ENCODE data around the gene HLA-G.

HLA-G gene

DNA sequence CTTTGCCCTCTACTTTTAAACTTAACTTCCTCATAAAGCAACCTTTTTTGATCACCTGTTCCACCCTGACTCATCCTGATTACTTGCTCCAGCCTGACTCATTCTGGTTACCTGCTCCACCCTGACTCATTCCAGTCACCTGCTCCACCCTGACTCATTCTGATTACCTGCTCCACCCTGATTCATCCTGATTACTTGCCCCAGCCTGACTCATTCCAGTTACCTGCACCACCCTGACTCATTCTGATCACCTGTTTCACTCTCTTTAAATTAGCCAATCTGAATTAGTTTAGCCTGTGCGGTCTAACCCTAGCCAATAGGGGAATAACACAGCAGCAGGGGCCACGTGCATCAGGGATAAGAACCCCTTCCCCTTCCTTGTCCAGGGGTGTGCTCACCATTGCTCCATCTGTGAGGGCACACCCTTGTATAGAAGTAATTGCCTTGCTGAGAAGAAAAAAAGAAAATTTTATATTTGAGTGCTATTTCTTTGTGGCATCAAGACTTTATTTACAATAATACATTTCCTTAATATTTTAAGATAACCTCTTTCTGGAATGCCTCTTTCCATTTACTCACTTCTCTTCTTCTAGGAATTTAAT, 17.9 kb downstream of the HLA-G start:
- H3K9me3 ChIP-seq (ENCODE audit: insufficient read depth, low read length, severe bottlenecking): no peaks in the 10 kb centered on the region
- DNase-seq (no peak), ATAC-seq (ENCODE audit: insufficient read depth, low read depth) (no peak)
- peaks cover 3% of the 10 kb centered on the region; the same call in 1 of the 2 replicates for H3K4me1 ChIP-seq (ENCODE audit: insufficient read depth, low read length)
- no peaks in the 10 kb centered on the region for H4K20me1 ChIP-seq (ENCODE audit: insufficient read depth, low read length)
- H3K79me2 ChIP-seq (ENCODE audit: insufficient read depth, low read length): no peaks in the 10 kb centered on the region
- no peak overlapping the region for H3K4me2 ChIP-seq (ENCODE audit: insufficient read depth, low read length)
- no peak overlapping the region for H3K4me3 ChIP-seq (ENCODE audit: low read depth in 1 of 2, low read length in 2 of 2)
- H2AFZ ChIP-seq (ENCODE audit: low read depth, low read length): no peak overlapping the region
- H3K27me3 ChIP-seq (ENCODE audit: insufficient read depth, low read length, poor library complexity): peaks cover 8% of the 10 kb centered on the region
- no peak overlapping the region for H3K9ac ChIP-seq (ENCODE audit: low read depth, low read length)
- H3K36me3 ChIP-seq (ENCODE audit: insufficient read depth, low read length): no peaks in the 10 kb centered on the region
- TF ChIP-seq, protein P1, sequence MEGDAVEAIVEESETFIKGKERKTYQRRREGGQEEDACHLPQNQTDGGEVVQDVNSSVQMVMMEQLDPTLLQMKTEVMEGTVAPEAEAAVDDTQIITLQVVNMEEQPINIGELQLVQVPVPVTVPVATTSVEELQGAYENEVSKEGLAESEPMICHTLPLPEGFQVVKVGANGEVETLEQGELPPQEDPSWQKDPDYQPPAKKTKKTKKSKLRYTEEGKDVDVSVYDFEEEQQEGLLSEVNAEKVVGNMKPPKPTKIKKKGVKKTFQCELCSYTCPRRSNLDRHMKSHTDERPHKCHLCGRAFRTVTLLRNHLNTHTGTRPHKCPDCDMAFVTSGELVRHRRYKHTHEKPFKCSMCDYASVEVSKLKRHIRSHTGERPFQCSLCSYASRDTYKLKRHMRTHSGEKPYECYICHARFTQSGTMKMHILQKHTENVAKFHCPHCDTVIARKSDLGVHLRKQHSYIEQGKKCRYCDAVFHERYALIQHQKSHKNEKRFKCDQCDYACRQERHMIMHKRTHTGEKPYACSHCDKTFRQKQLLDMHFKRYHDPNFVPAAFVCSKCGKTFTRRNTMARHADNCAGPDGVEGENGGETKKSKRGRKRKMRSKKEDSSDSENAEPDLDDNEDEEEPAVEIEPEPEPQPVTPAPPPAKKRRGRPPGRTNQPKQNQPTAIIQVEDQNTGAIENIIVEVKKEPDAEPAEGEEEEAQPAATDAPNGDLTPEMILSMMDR (IDR thresholded peaks at IDR 0.05; ENCODE audit: borderline replicate concordance, extremely low read depth, low read length, poor library complexity, severe bottlenecking): no peak
- TF ChIP-seq EZH2 (IDR thresholded peaks at IDR 0.05; ENCODE audit: borderline replicate concordance, low read depth, low read length, severe bottlenecking): no peak
- H3K27ac ChIP-seq (ENCODE audit: low read length): no peak overlapping the region

DNA sequence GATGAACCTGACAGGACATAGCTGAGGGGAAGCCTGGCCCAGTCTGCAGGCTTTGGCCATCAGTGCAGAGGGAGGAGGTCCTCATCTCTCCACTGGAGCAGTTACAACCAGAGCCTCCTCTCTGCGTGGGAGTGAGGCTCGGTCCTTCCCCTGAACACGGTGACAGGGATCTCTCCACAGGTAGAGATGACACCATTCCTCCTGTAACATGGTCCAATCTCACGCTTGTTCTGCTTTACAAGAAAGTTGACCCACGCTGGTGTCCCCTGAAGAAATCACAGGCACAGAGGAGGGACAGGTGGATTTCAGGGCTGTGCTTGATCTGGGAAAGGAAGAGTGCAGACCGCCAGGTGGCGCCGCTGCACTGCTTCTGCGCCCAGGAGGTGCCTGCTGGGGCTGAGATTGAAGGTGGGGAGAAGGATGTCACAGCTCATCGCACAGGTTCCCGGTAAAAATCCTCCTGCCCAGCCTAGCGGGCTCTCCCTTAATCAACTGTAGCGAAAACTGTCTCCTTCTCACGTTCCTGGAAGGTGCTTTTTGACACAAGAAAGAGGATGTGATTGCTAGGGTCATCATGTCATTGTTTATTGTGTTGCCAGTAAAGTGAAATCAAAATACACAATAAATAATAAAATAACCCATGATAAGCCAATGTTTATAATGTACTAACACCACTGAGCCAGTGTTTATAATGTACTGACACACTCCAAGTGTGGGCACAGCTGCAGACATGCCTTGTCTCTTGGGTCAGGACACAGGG, 20.4 kb downstream of the HLA-G start:
- Histone ChIP-seq H3K36me3 (ENCODE audit: insufficient read depth, low read length) (no peaks in the 10 kb centered on the region), H3K4me3 (ENCODE audit: low read depth in 1 of 2, low read length in 2 of 2) (no peak overlapping the region), H3K27ac (ENCODE audit: low read length) (no peak overlapping the region), H3K9ac (ENCODE audit: low read depth, low read length) (no peak overlapping the region), H2AFZ (ENCODE audit: low read depth, low read length) (no peak overlapping the region), H3K4me1 (ENCODE audit: insufficient read depth, low read length) (peaks cover 3% of the 10 kb centered on the region; the same call in 1 of the 2 replicates), H3K79me2 (ENCODE audit: insufficient read depth, low read length) (no peaks in the 10 kb centered on the region), H3K27me3 (ENCODE audit: insufficient read depth, low read length, poor library complexity) (peaks cover 16% of the 10 kb centered on the region), H4K20me1 (ENCODE audit: insufficient read depth, low read length) (peaks cover 1% of the 10 kb centered on the region; the same call in 1 of the 2 replicates), H3K4me2 (ENCODE audit: insufficient read depth, low read length) (no peak overlapping the region), H3K9me3 (ENCODE audit: insufficient read depth, low read length, severe bottlenecking) (no peaks in the 10 kb centered on the region)
- peak; percentile 80 for DNase-seq
- peak; percentile 100 for ATAC-seq (ENCODE audit: insufficient read depth, low read depth)
- no peak for TF ChIP-seq EZH2 (IDR thresholded peaks at IDR 0.05; ENCODE audit: borderline replicate concordance, low read depth, low read length, severe bottlenecking)
- TF ChIP-seq, protein P1 (IDR thresholded peaks at IDR 0.05; ENCODE audit: borderline replicate concordance, extremely low read depth, low read length, poor library complexity, severe bottlenecking): peak; percentile 97

DNA sequence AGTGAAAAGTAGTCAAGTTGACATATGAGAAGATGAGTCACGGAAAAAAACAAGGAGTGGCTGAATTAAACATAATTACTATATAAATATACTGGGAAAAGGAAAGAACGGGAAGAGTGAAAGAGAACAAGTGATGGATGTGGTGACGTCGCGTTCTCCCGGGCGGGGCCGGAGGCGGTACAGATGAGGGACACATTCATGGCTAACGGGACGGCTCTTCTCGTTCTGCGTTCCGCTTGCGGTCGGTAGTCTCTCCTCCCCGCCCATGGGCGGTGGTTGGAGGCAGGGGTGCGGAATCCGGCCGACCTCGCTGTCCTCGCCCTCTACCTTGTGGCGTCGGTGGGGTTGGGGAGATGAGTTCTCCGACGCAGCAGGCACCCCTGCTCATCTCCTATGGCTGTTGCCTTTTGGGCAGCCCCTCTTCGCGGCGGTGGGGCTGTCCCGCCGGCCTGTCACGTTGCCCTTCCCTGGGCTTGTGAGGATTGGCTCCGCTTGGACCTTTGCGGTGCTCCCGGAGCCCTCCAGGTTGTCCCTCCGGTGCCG, 22.5 kb downstream of the HLA-G start:
- TF ChIP-seq, protein P1 (IDR thresholded peaks at IDR 0.05; ENCODE audit: borderline replicate concordance, extremely low read depth, low read length, poor library complexity, severe bottlenecking): no peak
- TF ChIP-seq EZH2 (IDR thresholded peaks at IDR 0.05; ENCODE audit: borderline replicate concordance, low read depth, low read length, severe bottlenecking): no peak
- H3K36me3 ChIP-seq (ENCODE audit: insufficient read depth, low read length): no peaks in the 10 kb centered on the region
- no peak overlapping the region for H3K4me2 ChIP-seq (ENCODE audit: insufficient read depth, low read length)
- H3K27ac ChIP-seq (ENCODE audit: low read length): no peak overlapping the region
- H2AFZ ChIP-seq (ENCODE audit: low read depth, low read length): no peak overlapping the region
- H3K27me3 ChIP-seq (ENCODE audit: insufficient read depth, low read length, poor library complexity): peaks cover 8% of the 10 kb centered on the region
- H3K9ac ChIP-seq (ENCODE audit: low read depth, low read length): no peak overlapping the region
- no peaks in the 10 kb centered on the region for H3K79me2 ChIP-seq (ENCODE audit: insufficient read depth, low read length)
- no peak overlapping the region for H3K4me3 ChIP-seq (ENCODE audit: low read depth in 1 of 2, low read length in 2 of 2)
- H4K20me1 ChIP-seq (ENCODE audit: insufficient read depth, low read length): peaks cover 4% of the 10 kb centered on the region; the same call in 1 of the 2 replicates
- H3K4me1 ChIP-seq (ENCODE audit: insufficient read depth, low read length): peaks cover 3% of the 10 kb centered on the region; the same call in 1 of the 2 replicates
- ATAC-seq (ENCODE audit: insufficient read depth, low read depth): no peak
- DNase-seq: no peak
- H3K9me3 ChIP-seq (ENCODE audit: insufficient read depth, low read length, severe bottlenecking): no peaks in the 10 kb centered on the region
